Posterior cingulate gyrus (tissue), 11 donors: Measurements from ENCODE around the gene SH3PXD2A.

Experiments used
- DNase-seq, 10 donors: peaks; one replicate each; pipeline versions ENCODE4 v3.0.0 to v3.0.0-alpha.2; 2020 to 2021; ENCODE audit warnings: mixed read lengths in 3 of 10
- intact Hi-C: fragments of 100-400 bp; cut with DNase I; formaldehyde crosslinking; loops from one replicate; pipeline ENCODE4 v1.15.1; 2023

SH3PXD2A gene

DNA sequence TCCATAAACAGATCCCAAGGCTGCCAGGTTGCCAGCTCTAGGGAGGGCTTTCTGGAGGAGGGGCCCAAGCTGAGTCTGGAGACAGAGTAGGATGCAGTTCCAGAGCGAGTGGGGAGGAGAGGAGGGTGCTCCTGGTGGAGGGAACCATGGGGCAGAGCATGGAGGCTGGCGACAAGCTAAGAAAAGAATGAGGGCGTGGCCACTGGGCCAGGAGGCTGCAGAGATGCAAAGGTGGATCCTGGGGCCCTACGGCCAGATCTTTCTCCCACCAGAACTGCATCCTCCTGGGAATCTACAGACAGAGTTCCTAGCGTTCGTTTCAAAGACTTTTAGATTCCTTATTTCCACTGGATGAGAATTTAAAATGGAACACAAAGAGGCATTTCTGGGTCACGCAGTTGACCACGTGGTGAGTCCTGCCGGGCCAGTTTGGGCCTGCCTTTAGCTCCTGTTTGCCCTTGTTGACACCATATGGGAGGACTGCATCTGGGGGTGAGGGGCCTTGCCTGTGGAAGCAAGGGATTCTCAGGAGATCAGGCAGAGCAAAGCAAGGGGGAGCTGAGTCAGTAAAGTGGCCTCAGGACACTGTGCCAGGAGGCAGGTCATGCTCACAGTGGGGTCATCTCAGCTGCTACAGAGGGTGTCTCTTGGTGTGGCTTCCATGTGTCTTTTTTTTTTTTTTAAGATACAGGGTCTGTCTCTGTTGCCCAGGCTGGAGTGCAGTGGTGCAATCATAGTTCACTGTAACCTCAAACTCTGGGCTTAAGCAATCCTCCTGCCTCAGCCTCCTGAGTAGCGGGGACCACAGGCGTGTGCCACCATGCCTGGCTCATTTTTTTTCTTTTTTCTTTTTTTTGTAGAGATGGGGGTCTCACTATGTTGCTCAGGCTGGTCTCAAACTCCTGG, 137.8 kb downstream of the SH3PXD2A start:
- peak in 1 of 10 donors; percentile 59 for DNase-seq
- intact Hi-C loops: no loop called here

DNA sequence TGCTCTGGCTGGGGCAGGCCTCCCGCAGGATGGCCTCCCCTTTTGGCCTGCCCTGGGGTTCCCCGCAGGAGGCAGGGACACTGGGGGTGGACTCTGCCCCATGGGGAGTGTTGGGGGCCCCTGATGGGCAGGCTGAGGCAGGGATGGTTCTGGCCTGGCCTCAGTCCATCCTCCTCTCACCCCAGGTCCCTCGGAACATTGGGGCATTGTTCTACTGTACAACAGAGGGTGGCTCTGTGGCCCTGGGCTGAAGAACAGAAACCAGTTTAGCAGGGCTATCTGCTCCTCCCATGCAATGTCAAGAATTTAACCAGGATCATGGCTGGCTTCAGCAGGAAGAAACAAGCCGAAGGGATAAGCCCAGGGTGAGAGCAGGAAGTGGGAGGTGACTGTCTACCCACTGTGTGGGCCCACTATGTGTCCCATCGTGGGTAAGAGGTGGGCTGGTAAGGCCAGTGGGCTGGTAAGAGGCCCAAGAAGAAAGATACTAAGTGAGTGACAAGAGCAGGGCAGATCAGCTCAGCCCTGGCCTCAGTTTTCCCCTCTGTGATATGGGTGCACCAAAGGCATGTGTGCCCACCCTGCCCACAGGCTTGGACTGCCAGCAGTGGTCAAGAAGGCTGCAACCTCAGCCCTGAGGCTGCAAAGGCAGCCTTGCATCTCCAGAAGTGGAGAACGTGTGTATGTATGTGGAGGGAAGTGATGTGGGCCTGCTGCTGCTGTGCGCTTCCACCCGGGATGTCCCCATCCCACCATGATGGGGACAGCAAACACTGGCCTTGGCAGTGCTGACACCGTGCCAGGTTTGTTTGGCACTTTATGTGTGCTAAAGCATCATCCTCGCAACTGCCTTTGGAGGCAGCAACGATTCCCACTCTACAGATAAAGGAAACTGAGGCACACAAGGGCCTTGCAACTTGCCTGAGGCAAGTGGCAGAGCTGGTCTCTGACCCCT, 138.9 kb downstream of the SH3PXD2A start:
- intact Hi-C loops: no loop called here
- DNase-seq: peak in 6 of 10 donors; percentile 48 to 95 (median 68)

DNA sequence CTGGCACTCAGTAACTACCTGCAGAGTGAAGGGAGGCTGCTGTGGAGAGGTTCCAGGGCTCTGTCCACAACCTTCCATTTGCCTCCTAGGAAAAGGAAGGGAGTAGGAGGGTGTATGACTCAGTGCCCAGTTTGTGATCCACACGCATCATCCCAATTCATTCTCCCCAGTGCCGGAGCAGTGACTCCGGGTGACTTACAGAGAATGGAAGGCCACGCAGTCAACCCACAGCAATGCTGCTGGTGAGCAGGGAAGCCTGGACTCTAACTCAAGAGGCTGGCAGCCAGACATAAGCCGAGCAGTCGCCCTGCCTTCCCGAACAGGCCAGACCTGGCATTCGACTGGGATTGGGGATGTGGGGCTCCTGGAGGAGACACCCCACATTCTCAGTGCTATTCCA, 139.9 kb downstream of the SH3PXD2A start:
- DNase-seq: peak in 1 of 10 donors; percentile 81
- intact Hi-C loops: no loop called here

DNA sequence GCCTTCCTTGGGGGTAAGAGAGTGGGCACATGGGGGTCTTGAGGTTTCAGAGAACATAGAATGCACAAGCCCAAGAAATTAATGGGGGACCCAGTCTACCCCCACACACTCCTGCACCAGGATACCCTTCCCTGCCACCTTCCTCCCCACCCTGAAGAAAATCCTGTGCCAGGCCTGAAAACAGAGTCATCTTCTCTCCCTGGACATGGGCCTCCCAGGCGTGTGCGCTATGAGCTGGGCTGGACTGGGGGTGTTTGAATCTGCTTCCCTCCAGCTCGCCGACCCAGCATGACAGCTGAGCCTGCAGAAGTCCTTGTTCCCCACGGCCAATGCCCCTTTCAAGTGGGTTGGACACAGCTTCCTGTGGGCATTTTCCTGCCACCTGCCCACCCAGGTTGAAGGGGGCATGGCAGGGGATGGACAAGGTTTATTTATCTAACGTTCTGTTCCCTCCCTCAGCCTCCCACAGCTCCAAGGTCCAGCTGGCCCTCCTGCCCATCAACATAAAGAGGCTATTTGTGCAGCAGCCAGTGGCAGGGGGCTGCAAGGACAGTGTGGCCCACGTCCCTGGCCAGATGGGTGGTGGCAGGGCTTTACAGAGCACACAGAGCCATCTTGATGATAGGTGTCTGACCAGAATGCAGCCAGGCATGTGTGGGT, 141.0 kb downstream of the SH3PXD2A start:
- intact Hi-C loops: no loop called here
- peak in 1 of 10 donors; percentile 81 for DNase-seq

DNA sequence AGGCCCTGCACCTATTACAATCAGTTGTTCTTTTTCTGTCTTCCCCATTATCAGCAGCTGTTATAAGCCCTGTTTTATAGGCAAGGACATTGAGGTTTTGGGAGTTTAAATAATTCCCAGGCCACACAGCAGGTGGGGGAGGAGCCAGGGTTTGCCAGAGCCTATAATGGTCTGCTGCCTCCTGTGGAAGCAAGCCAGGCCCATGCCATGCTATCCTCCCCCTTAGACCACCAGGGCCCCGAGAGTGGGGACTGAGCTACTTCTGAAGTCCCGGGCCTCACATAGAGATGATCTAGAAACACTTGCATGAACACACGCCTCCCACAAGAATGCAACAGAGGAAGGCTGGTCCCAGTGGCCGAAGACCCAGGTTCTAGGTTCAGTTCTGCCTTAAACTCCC, 141.7 kb downstream of the SH3PXD2A start:
- DNase-seq: peak in 2 of 10 donors; percentile 50 to 64
- intact Hi-C loops: loop anchor here (1.0 kb wide), 2 partner anchors 146 to 171 kb away; no protein-coding TSS in a partner anchor

DNA sequence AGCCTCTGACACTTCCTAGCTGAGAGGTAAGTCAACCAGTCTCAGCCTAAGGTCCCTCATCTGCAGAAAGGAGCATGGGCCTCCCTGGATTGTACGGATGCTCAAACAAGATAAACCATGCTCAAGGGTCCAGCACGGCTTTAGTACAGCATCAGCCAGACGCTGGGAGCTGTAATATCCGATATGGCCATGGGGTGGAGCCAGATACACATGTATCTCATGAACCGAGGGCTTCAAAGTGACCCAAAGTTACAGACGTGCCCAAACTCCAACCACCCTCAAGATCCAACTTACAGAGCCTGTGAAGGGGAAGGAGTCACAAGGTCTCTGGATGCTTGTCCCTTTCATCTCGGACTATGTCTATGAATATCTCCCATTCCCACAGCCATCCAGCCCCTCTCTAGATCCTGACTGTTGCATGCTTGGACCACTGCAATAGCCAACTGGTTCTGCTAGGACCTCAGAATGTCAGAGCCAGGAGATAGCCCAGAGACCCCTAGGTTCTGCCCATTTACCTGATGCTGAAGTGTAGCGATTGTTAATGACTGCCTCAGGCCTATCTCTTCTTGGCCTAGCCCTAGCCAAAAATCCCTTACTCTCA, 142.4 kb downstream of the SH3PXD2A start:
- intact Hi-C loops: loop anchor here (1.0 kb wide), 2 partner anchors 146 to 171 kb away; no protein-coding TSS in a partner anchor
- DNase-seq: peak; percentile 69 to 98 (median 89)

DNA sequence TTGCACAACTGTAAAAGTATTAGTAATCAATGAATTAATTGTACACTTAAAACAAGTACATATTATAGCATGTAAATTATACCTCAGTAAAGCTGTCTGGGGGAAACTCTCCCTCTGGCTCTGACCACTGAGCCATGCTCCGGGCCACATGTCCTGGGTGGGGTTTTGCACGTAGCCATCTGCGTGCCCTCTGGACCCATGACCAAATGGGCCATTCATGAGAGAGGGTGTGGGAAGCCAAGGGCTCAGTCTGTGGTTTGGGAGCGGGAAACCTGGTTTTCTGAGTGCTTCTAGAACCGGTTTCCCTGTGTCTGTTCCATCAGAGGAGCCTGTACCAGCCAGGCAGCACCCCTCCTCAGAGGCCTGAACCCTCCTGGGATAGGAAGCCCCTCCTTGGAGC, 143.2 kb downstream of the SH3PXD2A start:
- intact Hi-C loops: no loop called here
- DNase-seq: peak in 1 of 10 donors; percentile 85

DNA sequence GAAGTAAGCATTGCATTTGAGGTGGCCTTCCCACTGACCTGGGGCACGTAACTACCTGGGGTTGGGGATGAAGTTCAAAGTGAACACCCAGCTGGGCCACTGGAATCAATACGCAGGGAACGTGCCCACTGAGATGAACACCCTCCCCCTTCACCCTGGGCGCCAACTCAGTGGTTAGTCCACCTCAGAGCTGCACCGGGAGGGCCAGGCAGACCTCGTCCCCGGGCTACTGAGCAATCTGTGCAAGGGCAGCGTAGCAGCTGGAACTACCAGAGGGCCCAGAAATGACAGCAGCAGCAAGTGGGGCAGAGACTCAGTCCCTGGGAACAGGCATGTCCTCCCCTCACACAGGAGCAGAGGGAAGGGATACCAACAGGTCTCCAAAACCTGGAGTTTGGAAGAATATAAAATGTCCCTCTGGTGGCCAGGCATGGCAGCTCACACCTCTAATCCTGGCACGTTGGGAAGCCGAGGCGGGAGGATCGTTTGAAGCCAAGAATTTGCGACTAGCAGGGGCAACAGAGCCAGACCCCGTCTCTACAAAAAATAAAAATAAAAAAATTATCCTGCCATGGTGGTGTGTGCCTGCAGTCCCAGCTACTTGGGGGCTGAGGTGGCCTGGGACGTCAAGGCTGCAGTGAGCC, 143.9 kb downstream of the SH3PXD2A start:
- peak in 1 of 10 donors; percentile 68 for DNase-seq
- intact Hi-C loops: no loop called here

DNA sequence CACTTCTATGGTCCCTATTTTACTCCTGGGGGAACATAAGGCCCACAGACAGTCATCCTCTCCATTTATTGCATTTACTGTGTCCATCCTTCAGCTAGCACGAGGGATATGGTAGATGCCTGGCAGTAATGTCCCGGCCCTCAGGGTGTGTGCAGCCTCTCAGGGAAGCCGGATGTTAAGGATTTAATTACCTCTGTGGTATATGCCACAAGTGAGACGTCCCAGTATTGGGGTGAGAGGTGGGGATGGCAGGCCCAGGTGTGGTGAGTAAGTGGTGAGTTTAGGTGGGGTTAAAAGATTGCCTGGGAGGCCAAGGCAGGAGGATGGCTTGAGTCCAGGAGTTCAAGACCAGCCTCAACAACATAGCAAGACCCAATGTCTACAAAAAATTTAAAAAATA, 144.9 kb downstream of the SH3PXD2A start:
- DNase-seq: peak in 1 of 10 donors; percentile 24

DNA sequence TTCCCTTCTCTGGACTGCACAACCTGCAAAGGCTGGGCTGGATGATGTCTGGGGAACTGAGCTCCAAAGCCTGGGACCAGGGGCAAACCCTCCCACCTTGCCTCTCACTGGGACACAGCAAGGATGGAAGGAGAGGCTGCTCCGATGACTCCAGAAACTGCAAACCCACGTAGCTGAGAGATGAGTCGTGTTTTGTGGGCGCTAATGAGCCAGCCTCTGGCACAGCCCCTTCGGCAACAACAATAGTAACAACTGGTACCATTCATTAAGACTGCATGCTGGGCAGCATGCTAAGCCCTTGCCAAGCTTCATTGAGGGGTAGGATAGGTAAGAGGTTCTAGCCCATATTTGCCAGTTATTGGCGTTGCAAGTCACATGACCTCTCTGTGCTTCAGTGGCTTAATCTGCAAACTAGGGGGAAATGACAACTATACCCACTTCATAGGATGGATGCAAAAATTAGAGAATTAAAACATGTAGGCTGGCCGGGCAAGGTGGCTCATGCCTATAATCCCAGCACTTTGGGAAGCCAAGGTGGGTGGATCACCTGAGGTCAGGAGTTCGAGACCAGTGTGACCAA, 145.9 kb downstream of the SH3PXD2A start:
- intact Hi-C loops: no loop called here
- DNase-seq: peak in 2 of 10 donors; percentile 62 to 92

More for the DNA sequence above, 144.9 kb downstream of the SH3PXD2A start:
- intact Hi-C loops: no loop called here

DNA sequence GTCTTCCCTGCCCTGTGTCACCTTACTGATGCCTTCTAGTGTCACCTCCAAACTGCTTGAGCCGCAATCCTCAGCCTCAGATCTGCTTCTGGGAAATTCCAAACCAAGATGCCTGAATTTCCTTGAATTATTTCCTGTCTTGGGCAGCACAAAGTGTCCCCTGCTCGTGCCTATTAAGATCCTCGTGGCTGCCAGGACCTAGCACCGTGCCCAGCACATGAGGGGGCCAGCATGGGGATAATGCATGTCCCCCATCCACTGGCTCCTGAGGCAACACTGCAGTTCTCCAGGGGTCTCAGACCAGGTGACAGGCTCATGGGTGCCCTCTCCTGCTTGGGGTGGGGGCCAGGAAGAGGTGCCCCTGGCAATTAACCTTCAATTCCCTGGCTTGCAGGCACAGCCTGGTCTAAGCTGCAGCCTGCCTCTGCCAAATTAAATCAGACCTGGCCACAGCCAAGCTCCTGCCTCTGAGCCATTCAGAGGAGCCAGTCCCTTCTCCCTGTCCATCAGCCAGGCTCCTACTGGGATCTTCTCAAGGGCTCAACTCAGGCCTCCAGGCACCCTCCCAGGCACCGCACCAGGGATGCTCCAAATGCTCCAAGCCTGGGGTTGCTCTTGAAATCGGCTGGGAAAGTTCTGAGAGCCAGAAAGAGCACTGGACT, 146.6 kb downstream of the SH3PXD2A start:
- peak in 1 of 10 donors; percentile 48 for DNase-seq
- intact Hi-C loops: no loop called here

DNA sequence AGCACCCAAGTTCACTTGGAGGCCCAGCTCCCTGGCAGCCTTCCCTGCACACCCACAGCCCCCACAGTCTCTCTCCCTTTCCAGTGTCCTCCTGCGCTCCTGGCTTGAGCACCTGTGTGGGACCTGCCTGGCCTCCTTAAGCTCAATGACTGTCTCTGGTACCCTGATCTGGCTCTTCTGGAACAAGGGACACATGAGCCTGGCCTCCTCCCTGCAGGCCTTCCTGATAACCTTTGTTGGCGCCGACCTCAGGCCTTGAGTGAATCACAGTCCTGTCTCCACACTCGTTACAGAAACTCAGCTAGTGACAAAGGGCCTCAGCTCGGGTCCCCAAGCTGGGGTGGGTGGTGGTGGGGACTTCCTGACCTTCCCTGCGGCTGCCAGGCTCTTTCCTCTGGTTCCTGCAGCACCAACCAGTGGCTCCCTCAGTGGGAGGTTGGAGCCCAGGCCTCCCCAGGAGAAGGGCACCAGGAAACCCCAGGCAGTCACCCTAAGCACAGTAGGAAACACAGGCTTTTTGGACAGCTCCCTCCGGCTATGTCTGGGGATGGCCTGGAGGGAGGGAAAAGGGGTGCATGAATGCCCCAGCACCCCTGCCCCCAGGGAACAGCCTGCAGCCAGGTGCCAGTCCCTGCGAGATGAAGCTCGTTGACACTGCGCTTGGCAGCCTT, 147.3 kb downstream of the SH3PXD2A start:
- intact Hi-C loops: no loop called here
- DNase-seq: peak in 1 of 10 donors; percentile 74

DNA sequence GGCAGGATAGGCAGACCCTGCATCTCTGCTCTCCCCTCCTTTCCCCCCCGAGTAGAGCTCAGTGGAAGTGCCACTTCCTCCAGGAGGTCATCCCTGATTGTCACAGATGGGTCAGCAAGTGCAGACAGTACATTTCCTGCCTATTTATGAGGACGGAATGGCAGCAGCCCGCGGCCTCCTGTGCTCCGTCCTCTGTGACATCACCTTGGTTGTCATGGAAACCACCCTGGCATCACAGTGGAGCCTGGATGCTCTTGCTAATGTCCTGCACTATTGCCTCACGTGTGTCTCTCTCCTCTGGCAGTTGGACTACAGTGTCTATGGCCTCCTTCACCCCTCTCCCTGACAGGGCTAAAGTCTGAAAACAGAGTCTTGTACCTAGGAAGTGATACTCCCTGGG, 148.6 kb downstream of the SH3PXD2A start:
- no peak for DNase-seq
- intact Hi-C loops: no loop called here

DNA sequence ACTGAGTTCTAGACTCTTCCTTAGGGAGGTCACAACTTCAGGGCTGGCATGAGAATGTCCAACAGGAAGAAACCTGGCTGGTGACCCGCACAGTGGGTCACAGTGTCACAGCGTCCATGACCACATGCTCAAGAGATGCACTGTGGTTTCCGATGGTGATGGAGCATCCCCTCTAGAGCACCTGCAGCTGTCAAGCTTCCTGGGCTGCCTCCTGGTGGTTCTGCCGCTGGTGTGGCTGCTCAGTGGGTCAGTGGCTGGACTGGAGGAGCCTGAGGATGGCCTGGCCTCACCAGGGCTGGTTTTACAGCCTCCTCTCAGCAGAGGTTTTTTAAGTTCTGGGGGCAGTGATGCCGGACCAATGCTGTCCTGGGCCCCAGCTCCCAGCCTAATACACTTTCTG, 149.3 kb downstream of the SH3PXD2A start:
- DNase-seq: peak in 1 of 10 donors; percentile 85

DNA sequence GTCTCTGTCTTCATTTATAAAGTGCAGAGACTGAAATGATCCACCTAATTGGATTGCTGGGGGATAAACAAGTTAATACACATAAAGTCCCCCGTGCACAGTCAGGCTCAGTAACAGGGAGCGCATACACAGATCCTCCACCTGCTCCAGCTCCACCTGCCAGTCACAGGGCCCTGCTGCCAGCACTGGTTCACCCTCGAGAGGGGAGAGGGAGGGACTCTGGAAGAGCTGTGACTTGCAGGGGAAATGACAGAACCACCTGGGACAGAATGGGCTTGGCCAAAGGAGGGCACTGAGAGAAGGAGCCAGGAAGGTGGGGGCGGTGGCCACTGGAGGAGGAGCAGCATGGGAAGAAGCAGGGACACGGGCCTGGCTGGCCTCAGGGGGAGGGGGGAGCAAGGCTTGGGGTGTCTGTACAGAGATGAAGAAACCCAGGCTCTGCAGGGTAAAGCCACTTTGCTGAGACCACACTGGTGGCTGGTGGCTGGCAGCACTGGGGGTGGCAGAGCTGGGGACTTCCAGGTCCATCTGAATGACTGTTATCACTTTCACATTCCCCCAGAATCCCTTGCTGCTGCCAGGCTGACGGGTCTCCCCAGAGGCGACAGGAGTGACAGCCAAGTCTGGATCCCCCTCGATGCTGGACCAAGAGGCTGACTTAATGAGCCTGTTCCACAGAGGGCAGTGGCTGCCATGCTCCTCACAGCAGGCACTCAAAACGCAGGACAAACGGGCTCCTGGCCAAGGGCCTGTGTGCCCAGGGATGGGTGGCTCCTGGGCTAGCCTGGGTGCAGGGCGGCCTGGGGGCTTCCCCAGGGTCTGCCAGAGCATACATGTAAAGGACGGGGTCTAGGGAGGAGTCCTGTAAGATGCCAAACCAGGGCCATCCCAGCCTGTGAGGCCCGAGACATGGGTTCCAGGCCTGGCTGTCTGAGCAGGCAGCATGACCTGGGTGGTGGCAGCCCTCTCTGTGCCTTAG, 151.1 kb downstream of the SH3PXD2A start:
- intact Hi-C loops: no loop called here
- peak in 1 of 10 donors; percentile 79 for DNase-seq

More for the DNA sequence above, 149.3 kb downstream of the SH3PXD2A start:
- intact Hi-C loops: no loop called here

DNA sequence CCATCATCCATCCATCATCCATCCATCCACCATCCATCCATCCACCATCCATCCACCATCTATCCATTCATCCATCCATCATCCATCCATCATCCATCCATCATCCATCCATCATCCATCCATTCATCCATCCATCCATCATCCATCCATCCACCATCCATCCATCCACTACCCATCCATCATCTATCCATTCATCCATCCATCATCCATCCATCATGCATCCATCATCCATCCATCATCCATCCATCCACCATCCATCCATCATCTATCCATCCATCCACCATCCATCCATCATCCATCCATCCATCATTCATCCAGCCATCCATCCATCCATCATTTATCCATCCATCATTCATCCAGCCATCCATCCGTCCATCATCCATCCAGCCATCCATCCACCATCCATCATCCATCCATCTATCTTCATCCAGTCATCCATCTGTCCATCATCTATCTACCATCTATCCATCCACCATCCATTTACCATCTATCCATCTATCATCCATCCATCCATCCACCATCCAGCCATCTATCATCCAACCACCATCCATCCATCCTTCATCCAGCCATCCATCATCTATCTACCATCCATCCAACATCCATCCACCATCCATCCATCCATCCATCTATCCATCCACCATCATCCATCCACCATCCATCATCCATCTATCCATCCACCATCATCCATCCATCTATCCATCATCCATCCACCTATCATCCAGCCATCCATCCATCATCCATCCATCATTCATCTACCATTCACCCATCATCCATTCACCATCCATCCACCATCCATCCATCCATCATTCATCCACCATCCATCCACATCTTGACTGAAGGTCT, 153.8 kb downstream of the SH3PXD2A start:
- intact Hi-C loops: no loop called here
- DNase-seq: no peak
